ENCODE data around the gene MMRN1.
A peak's percentile ranks its signal among the peaks of the same experiment; 100 is the strongest.

Gene MMRN1

GRCh38 chr4:89860971-89861370 lies 33.7 kb upstream of the MMRN1 start:
- Histone ChIP-seq H3K79me1 (ENCODE audit: low read length) (no peaks in the 10 kb centered on the region), H3K4me2 (ENCODE audit: low read length) (no peak overlapping the region), H3K23ac (ENCODE audit: low read length) (no peak overlapping the region), H3K4me1 (ENCODE audit: control insufficient read depth in 1 of 2, insufficient read depth in 2 of 2, low read length in 2 of 2) (no peaks in the 10 kb centered on the region), H3K79me2 (ENCODE audit: control insufficient read depth, insufficient read depth, low read length, poor library complexity) (no peaks in the 10 kb centered on the region), H3K27me3 (ENCODE audit: insufficient read depth, low read length) (no peaks in the 10 kb centered on the region), H4K12ac (ENCODE audit: low read depth, low read length) (no peak overlapping the region), H2BK12ac (ENCODE audit: low read length) (no peak overlapping the region), H3K9me3 (ENCODE audit: insufficient read depth, low read depth, low read length) (peaks cover 7% of the 10 kb centered on the region), H2AK5ac (ENCODE audit: low read length) (no peak overlapping the region), H2BK120ac (ENCODE audit: insufficient read depth, low read length, poor library complexity) (no peak overlapping the region), H3K14ac (ENCODE audit: low read length) (no peak overlapping the region), H3K9ac (ENCODE audit: low read length) (no peak overlapping the region), H3K36me3 (ENCODE audit: control insufficient read depth in 1 of 2, insufficient read depth in 2 of 2, low read length in 2 of 2) (peaks cover 0 to 4% of the 10 kb centered on the region in 2 experiments), H4K91ac (ENCODE audit: low read depth, low read length) (no peak overlapping the region), H3K4ac (ENCODE audit: low read depth, low read length) (no peak overlapping the region), H3K27ac (ENCODE audit: low read depth, low read length) (no peak overlapping the region), H2BK5ac (ENCODE audit: low read depth, low read length, poor library complexity) (no peak overlapping the region), H4K8ac (ENCODE audit: low read depth, low read length) (no peak overlapping the region), H3K4me3 (ENCODE audit: low read depth, low read length) (no peak overlapping the region), H3K18ac (ENCODE audit: low read length) (no peak overlapping the region), H2AFZ (ENCODE audit: insufficient read depth, low read length, poor library complexity) (no peak overlapping the region)
- DNase-seq: no peak
- WGBS (ENCODE audit: extremely low coverage, insufficient coverage, insufficient read length): no CpG with 5 or more reads among the region's 5 CpGs

- Histone ChIP-seq H4K91ac (ENCODE audit: low read depth, low read length) (no peak overlapping the region), H3K4me3 (ENCODE audit: low read depth, low read length) (no peak overlapping the region), H3K18ac (ENCODE audit: low read length) (no peak overlapping the region), H3K79me1 (ENCODE audit: low read length) (no peaks in the 10 kb centered on the region), H3K4me1 (ENCODE audit: control insufficient read depth in 1 of 2, insufficient read depth in 2 of 2, low read length in 2 of 2) (no peaks in the 10 kb centered on the region), H3K9ac (ENCODE audit: low read length) (no peak overlapping the region), H2AFZ (ENCODE audit: insufficient read depth, low read length, poor library complexity) (no peak overlapping the region), H3K27me3 (ENCODE audit: insufficient read depth, low read length) (no peaks in the 10 kb centered on the region), H3K4ac (ENCODE audit: low read depth, low read length) (no peak overlapping the region), H2BK12ac (ENCODE audit: low read length) (no peak overlapping the region), H4K12ac (ENCODE audit: low read depth, low read length) (no peak overlapping the region), H4K8ac (ENCODE audit: low read depth, low read length) (no peak overlapping the region), H3K14ac (ENCODE audit: low read length) (no peak overlapping the region), H3K36me3 (ENCODE audit: control insufficient read depth in 1 of 2, insufficient read depth in 2 of 2, low read length in 2 of 2) (no peaks in the 10 kb centered on the region), H3K4me2 (ENCODE audit: low read length) (no peak overlapping the region), H3K23ac (ENCODE audit: low read length) (no peak overlapping the region), H3K27ac (ENCODE audit: low read depth, low read length) (no peak overlapping the region), H3K9me3 (ENCODE audit: insufficient read depth, low read depth, low read length) (no peaks in the 10 kb centered on the region), H2BK5ac (ENCODE audit: low read depth, low read length, poor library complexity) (no peak overlapping the region), H2BK120ac (ENCODE audit: insufficient read depth, low read length, poor library complexity) (no peak overlapping the region), H3K79me2 (ENCODE audit: control insufficient read depth, insufficient read depth, low read length, poor library complexity) (no peaks in the 10 kb centered on the region), H2AK5ac (ENCODE audit: low read length) (no peak overlapping the region)
- WGBS (ENCODE audit: extremely low coverage, insufficient coverage, insufficient read length): no CpG with 5 or more reads among the region's 5 CpGs
- DNase-seq: no peak
These were observed 31.1 kb upstream of the MMRN1 start for GRCh38 chr4:89863533-89863932.

- H3K4me3 ChIP-seq (ENCODE audit: low read depth, low read length): no peak overlapping the region
- no peak overlapping the region for H4K12ac ChIP-seq (ENCODE audit: low read depth, low read length)
- H3K9me3 ChIP-seq (ENCODE audit: insufficient read depth, low read depth, low read length): no peaks in the 10 kb centered on the region
- no peak overlapping the region for H2AK5ac ChIP-seq (ENCODE audit: low read length)
- H4K8ac ChIP-seq (ENCODE audit: low read depth, low read length): no peak overlapping the region
- no peak overlapping the region for H3K4me2 ChIP-seq (ENCODE audit: low read length)
- H3K9ac ChIP-seq (ENCODE audit: low read length): no peak overlapping the region
- no peak overlapping the region for H3K27ac ChIP-seq (ENCODE audit: low read depth, low read length)
- H3K4me1 ChIP-seq (ENCODE audit: control insufficient read depth in 1 of 2, insufficient read depth in 2 of 2, low read length in 2 of 2): no peaks in the 10 kb centered on the region
- H3K14ac ChIP-seq (ENCODE audit: low read length): no peak overlapping the region
- H3K18ac ChIP-seq (ENCODE audit: low read length): no peak overlapping the region
- H3K79me1 ChIP-seq (ENCODE audit: low read length): no peaks in the 10 kb centered on the region
- no peak overlapping the region for H3K4ac ChIP-seq (ENCODE audit: low read depth, low read length)
- no peak for DNase-seq
- H4K91ac ChIP-seq (ENCODE audit: low read depth, low read length): no peak overlapping the region
- no peak overlapping the region for H2BK5ac ChIP-seq (ENCODE audit: low read depth, low read length, poor library complexity)
- no peaks in the 10 kb centered on the region for H3K36me3 ChIP-seq (ENCODE audit: control insufficient read depth in 1 of 2, insufficient read depth in 2 of 2, low read length in 2 of 2)
- no peaks in the 10 kb centered on the region for H3K79me2 ChIP-seq (ENCODE audit: control insufficient read depth, insufficient read depth, low read length, poor library complexity)
- H3K23ac ChIP-seq (ENCODE audit: low read length): no peak overlapping the region
- no peak overlapping the region for H2AFZ ChIP-seq (ENCODE audit: insufficient read depth, low read length, poor library complexity)
- H3K27me3 ChIP-seq (ENCODE audit: insufficient read depth, low read length): no peaks in the 10 kb centered on the region
- H2BK120ac ChIP-seq (ENCODE audit: insufficient read depth, low read length, poor library complexity): no peak overlapping the region
- H2BK12ac ChIP-seq (ENCODE audit: low read length): no peak overlapping the region
These were observed 26.4 kb upstream of the MMRN1 start for GRCh38 chr4:89868276-89868675.

- Histone ChIP-seq H2AK5ac (ENCODE audit: low read length) (no peak overlapping the region), H3K9ac (ENCODE audit: low read length) (no peak overlapping the region), H2BK5ac (ENCODE audit: low read depth, low read length, poor library complexity) (no peak overlapping the region), H3K4ac (ENCODE audit: low read depth, low read length) (no peak overlapping the region), H3K79me2 (ENCODE audit: control insufficient read depth, insufficient read depth, low read length, poor library complexity) (no peaks in the 10 kb centered on the region), H2AFZ (ENCODE audit: insufficient read depth, low read length, poor library complexity) (no peak overlapping the region), H3K14ac (ENCODE audit: low read length) (no peak overlapping the region), H3K36me3 (ENCODE audit: control insufficient read depth in 1 of 2, insufficient read depth in 2 of 2, low read length in 2 of 2) (no peaks in the 10 kb centered on the region), H4K12ac (ENCODE audit: low read depth, low read length) (no peak overlapping the region), H3K4me2 (ENCODE audit: low read length) (no peak overlapping the region), H3K23ac (ENCODE audit: low read length) (no peak overlapping the region), H2BK12ac (ENCODE audit: low read length) (no peak overlapping the region), H3K79me1 (ENCODE audit: low read length) (no peaks in the 10 kb centered on the region), H3K27me3 (ENCODE audit: insufficient read depth, low read length) (no peaks in the 10 kb centered on the region), H3K27ac (ENCODE audit: low read depth, low read length) (no peak overlapping the region), H3K9me3 (ENCODE audit: insufficient read depth, low read depth, low read length) (no peaks in the 10 kb centered on the region), H3K4me1 (ENCODE audit: control insufficient read depth in 1 of 2, insufficient read depth in 2 of 2, low read length in 2 of 2) (no peaks in the 10 kb centered on the region), H4K91ac (ENCODE audit: low read depth, low read length) (no peak overlapping the region), H2BK120ac (ENCODE audit: insufficient read depth, low read length, poor library complexity) (no peak overlapping the region), H3K18ac (ENCODE audit: low read length) (no peak overlapping the region), H3K4me3 (ENCODE audit: low read depth, low read length) (no peak overlapping the region), H4K8ac (ENCODE audit: low read depth, low read length) (no peak overlapping the region)
- no CpG with 5 or more reads among the region's 2 CpGs for WGBS (ENCODE audit: extremely low coverage, insufficient coverage, insufficient read length)
- peak in 1 of 2 donors; percentile 34 for DNase-seq
These were observed 25.6 kb upstream of the MMRN1 start for GRCh38 chr4:89868999-89869589.
